ENCODE results near the gene KLK15.

- TF ChIP-seq EZH2 (IDR thresholded peaks at IDR 0.05) (no peak), POLR2AphosphoS5 (IDR thresholded peaks at IDR 0.05; ENCODE audit: borderline replicate concordance, low read depth, low read length) (no peak), FOXP2 (optimal IDR thresholded peaks at IDR 0.05; ENCODE audit: control extremely low read depth, extremely low read length, insufficient read depth) (no peak)
These were observed 9.8 kb upstream of the KLK15 start for GRCh38 chr19:50843205-50843604.
